GM12878 (cell line): ENCODE data around the gene PLK5. TPM values are rescaled to one million over a fixed set of nuclear protein-coding genes. Genes with fewer than 3 reads are reported as not detected.

Source experiments
- ATAC-seq: fragments of 200-7000 bp; cut with Tn5 transposase; 3 replicates; pipeline ENCODE4 v1.9.1; 2020; ENCODE audit warnings: mild to moderate bottlenecking, moderate library complexity
- BruUV-seq: library from RNA; stranded (reverse); fragments of 400-500 nt; replicated peaks from 2 replicates; lab custom pipeline; 2021; lab: Mats Ljungman, UMichigan
- CTCF ChIA-PET: fragments of 300-600 bp; sonication (Branson Sonifier 250); formaldehyde crosslinking; extraction: SDS; loops from one replicate; lab custom pipeline; 2021; ENCODE audit warnings: inconsistent platforms; lab: Yijun Ruan, JAX
- POLR2A ChIA-PET: fragments of 350-600 bp; formaldehyde crosslinking; extraction: SDS; loops from one replicate; lab custom pipeline; 2021; ENCODE audit warnings: inconsistent platforms; lab: Charles Lee
- RAD21 ChIA-PET: fragments of 300-600 bp; sonication (Branson Sonifier 250); formaldehyde crosslinking; loops from one replicate; lab custom pipeline; 2023; ENCODE audit warnings: antibody characterized with exemption; ENCODE audit not compliant: unreplicated experiment; lab: Charles Lee
- SMC1A ChIA-PET: fragments of 300-600 bp; sonication (Branson Sonifier 250); formaldehyde crosslinking; loops from one replicate; lab custom pipeline; 2023; ENCODE audit not compliant: unreplicated experiment, uncharacterized antibody; lab: Charles Lee
- DNase-seq: peaks from one replicate; pipeline ENCODE4 v3.0.0-alpha.2; 2011; ENCODE audit warnings: low read depth, low spot score
- FAIRE-seq: peaks from 3 replicates; lab custom pipeline; 2011; peaks lifted over from hg19 to GRCh38; lab: Jason Lieb, UNC
- H2AFZ ChIP-seq: 2 replicates; pipeline ENCODE4 v1.6.0; 2011; ENCODE audit warnings: low read depth, low read length, control low read depth; ENCODE audit not compliant: control insufficient read depth
- H3K27ac ChIP-seq: 2 replicates; pipeline ENCODE4 v1.5.1; 2011; ENCODE audit warnings: control low read depth; ENCODE audit not compliant: control insufficient read depth, insufficient read depth
- H3K27me3 ChIP-seq, 2 experiments: replicated peaks in 1 of 2; 2 replicates each; pipeline versions ENCODE4 v1.6.0 to v1.6.1; 2011; ENCODE audit warnings: low read length in 1 of 2; ENCODE audit not compliant: control insufficient read depth in 2 of 2, insufficient read depth in 2 of 2
- H3K36me3 ChIP-seq, 2 experiments: 2 replicates each; pipeline ENCODE4 v1.5.1; 2011; ENCODE audit warnings: low read length in 1 of 2; ENCODE audit not compliant: control insufficient read depth in 2 of 2, insufficient read depth in 2 of 2
- H3K4me1 ChIP-seq: 2 replicates; pipeline ENCODE4 v1.6.1; 2011; ENCODE audit warnings: mild to moderate bottlenecking, low read length, moderate library complexity, mixed read lengths; ENCODE audit not compliant: control insufficient read depth, insufficient read depth
- H3K4me2 ChIP-seq: 2 replicates; pipeline ENCODE4 v1.6.0; 2011; ENCODE audit warnings: control low read depth; ENCODE audit not compliant: control insufficient read depth, insufficient read depth
- H3K4me3 ChIP-seq: fragments of 200-600 bp; sonication (generic); 2 replicates; pipeline ENCODE4 v1.5.1; 2016
- H3K79me2 ChIP-seq: 2 replicates; pipeline ENCODE4 v1.6.0; 2011; ENCODE audit warnings: low read length; ENCODE audit not compliant: control insufficient read depth, insufficient read depth
- H3K9ac ChIP-seq: 2 replicates; pipeline ENCODE4 v1.8.0; 2011; ENCODE audit warnings: low read length, control low read depth, mixed read lengths; ENCODE audit not compliant: control insufficient read depth, insufficient read depth
- H3K9me3 ChIP-seq: replicated peaks from 3 replicates; pipeline ENCODE4 v1.5.1; 2011; ENCODE audit warnings: mild to moderate bottlenecking, low read length; ENCODE audit not compliant: control insufficient read depth, insufficient read depth
- H4K20me1 ChIP-seq: 2 replicates; pipeline ENCODE4 v1.6.0; 2011; ENCODE audit not compliant: control insufficient read depth, insufficient read depth
- CBX5 ChIP-seq: sonication (generic); IDR thresholded peaks from 2 replicates; pipeline ENCODE4 v1.6.1; 2016; ENCODE audit warnings: low read depth, moderate library complexity, mild to moderate bottlenecking, inconsistent platforms
- HCFC1 ChIP-seq: fragments of 150-350 bp; IDR thresholded peaks from 2 replicates; pipeline ENCODE4 v1.6.1; 2014; ENCODE audit warnings: low read length
- MYC ChIP-seq: IDR thresholded peaks from 2 replicates; pipeline ENCODE4 v1.6.1; 2011; ENCODE audit warnings: mild to moderate bottlenecking, low read length, moderate library complexity, inconsistent platforms; ENCODE audit not compliant: insufficient read depth, insufficient replicate concordance, insufficient read length, severe bottlenecking
- NFIC ChIP-seq: IDR thresholded peaks from 2 replicates; pipeline ENCODE4 v1.6.1; 2012; ENCODE audit warnings: low read depth, mild to moderate bottlenecking, inconsistent platforms, low read length, moderate library complexity
- POLR2A ChIP-seq: IDR thresholded peaks from 2 replicates; pipeline ENCODE4 v1.6.1; 2011; ENCODE audit warnings: low read depth, mild to moderate bottlenecking, low read length
- SIN3A ChIP-seq: IDR thresholded peaks from 2 replicates; pipeline ENCODE4 v1.6.1; 2012; ENCODE audit warnings: low read depth, low read length, improper control_type of control experiment
- SP1 ChIP-seq: IDR thresholded peaks from one replicate; pipeline ENCODE4 v1.6.1; 2011; ENCODE audit warnings: low read depth, low read length
- SPI1 ChIP-seq: IDR thresholded peaks from 2 replicates; pipeline ENCODE4 v1.6.1; 2011; ENCODE audit warnings: low read depth, mild to moderate bottlenecking, low read length, moderate library complexity, borderline replicate concordance; ENCODE audit not compliant: insufficient read depth
- TCF12 ChIP-seq: IDR thresholded peaks from 2 replicates; pipeline ENCODE4 v1.6.1; 2011; ENCODE audit warnings: low read depth, mild to moderate bottlenecking, low read length
- WGBS: methylation state at CpG from one replicate; pipeline ENCODE4 v1.1.6; 2016; ENCODE audit warnings: low lambda C conversion rate; ENCODE audit not compliant: insufficient replicate concordance, insufficient coverage; ENCODE audit errors: missing lambda C conversion rate; 5-methylcytosine and 5-hydroxymethylcytosine counted together
- in situ Hi-C: fragments of 300-500 bp; cut with MboI; formaldehyde crosslinking; loops from 9 replicates; pipeline ENCODE4 v1.14.3; 2018; ENCODE audit warnings: mixed read lengths
- intact Hi-C: fragments of 100-400 bp; cut with micrococcal nuclease; formaldehyde crosslinking; loops from one replicate; pipeline ENCODE4 v1.14.2; 2022; ENCODE audit not compliant: unreplicated experiment
- polyA plus RNA-seq, 11 experiments: library from polyadenylated mRNA; depleted of rRNA in 4 of 11; unstranded in 6 of 11; stranded (reverse) in 5 of 11; fragments of >200 nt; fragmentation: Nextera tagmentation in 4 of 11; fragmentation: Illumina TruSeq in 1 of 11; extraction: Ambion mirVana in 4 of 11; extraction: Trizol in 1 of 11; gene quantifications; 1 replicate in 1 of 11; 2 replicates in 10 of 11; pipeline versions ENCODE4 v1.2.1 to v1.2.3, GENCODE V29; 2011 to 2016; ENCODE audit warnings: inconsistent platforms in 2 of 11, missing spikeins in 2 of 11, low read depth in 1 of 11
- total RNA-seq, 4 experiments: library from RNA; depleted of rRNA in 3 of 4; stranded (reverse); fragments of >200 nt in 3 of 4; fragmentation: Illumina TruSeq in 1 of 4; extraction: Trizol in 1 of 4; gene quantifications; 2 replicates each; pipeline versions ENCODE4 v1.2.1 to v1.2.3, GENCODE V29; 2013 to 2021
- TF ChIP-seq, protein P1 (sequence below): fragments of 450-650 bp; IDR thresholded peaks from 2 replicates; pipeline ENCODE4 v1.6.1; 2017; ENCODE audit warnings: mild to moderate bottlenecking, low read depth, inconsistent platforms; ENCODE audit not compliant: poor library complexity, severe bottlenecking

The PLK5 gene
- total and polyA plus RNA-seq, 10 of the 15 experiments (the other 5 are each of a cell fraction or from before 2014, with no cell fraction given), result 0.13 TPM; not detected in 9

DNA sequence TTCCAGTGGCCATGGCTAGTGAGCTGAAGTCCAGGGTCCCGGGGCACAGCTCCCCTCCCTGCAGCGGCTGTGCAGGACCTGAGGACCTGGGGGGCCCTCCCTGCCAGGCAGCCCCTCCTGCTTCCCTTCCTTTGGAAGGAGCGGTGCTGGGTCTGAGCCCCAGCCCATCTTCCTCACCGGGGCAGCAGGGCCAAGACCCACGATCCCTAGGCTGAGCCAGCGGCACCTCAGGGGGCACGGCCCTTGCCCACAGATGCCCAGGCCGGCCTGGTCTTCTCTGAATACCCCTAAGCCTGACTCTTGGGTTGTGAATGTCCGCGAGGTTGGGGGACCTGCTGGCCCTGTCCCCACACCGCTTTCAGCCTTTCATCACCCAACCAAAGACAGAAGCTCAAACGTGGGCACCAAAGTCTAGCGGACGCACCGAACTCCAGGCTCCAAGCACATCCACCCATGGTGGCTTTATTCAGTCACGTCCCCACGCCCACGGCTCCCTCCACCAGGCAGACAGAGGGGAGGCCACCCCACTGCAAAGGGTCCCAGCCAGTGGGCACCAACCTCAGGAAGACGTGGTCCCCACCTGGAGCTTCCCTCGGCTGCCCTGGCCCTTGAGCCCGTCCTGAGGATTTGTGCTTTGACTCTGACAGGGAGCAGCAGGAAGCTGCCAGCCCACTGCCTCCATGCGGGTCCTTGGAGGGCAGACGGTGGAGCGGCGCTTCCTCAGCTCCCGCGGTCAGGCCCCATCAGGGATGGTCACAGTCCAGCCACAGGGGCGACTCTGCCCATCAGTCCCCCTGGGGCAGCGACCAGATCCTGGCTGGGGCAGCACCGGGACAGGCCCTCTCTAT, 52.6 kb downstream of the PLK5 start:
- TF ChIP-seq POLR2A (peak; percentile 31; the same call in 1 of the 2 replicates), MYC (no peak)
- ATAC-seq, result no peak
- no peak for FAIRE-seq
- Histone ChIP-seq H3K9ac (no peak overlapping the region), H3K27ac (no peak overlapping the region), H3K79me2 (no peaks in the 10 kb centered on the region), H2AFZ (no peak overlapping the region), H3K4me1 (no peaks in the 10 kb centered on the region), H3K27me3 (no peaks in the 10 kb centered on the region), H3K4me2 (no peak overlapping the region), H3K4me3 (no peak overlapping the region), H3K36me3 (peaks cover 0 to 10% of the 10 kb centered on the region in 2 experiments), H4K20me1 (no peaks in the 10 kb centered on the region), H3K9me3 (no peaks in the 10 kb centered on the region)
- ChIA-PET SMC1A (no interaction called here), POLR2A (no interaction called here), RAD21 (no interaction called here), CTCF (interaction anchor here (0.6 kb wide), 1 partner anchor 90 kb away, joined by 3 read pairs; no protein-coding TSS in a partner anchor)
- 85% methylated on average over 29 of the region's 30 CpGs for WGBS
- intact Hi-C loops, result no loop called here
- DNase-seq, result no peak
- BruUV-seq, result no TSS peak
- in situ Hi-C loops, result no loop called here

DNA sequence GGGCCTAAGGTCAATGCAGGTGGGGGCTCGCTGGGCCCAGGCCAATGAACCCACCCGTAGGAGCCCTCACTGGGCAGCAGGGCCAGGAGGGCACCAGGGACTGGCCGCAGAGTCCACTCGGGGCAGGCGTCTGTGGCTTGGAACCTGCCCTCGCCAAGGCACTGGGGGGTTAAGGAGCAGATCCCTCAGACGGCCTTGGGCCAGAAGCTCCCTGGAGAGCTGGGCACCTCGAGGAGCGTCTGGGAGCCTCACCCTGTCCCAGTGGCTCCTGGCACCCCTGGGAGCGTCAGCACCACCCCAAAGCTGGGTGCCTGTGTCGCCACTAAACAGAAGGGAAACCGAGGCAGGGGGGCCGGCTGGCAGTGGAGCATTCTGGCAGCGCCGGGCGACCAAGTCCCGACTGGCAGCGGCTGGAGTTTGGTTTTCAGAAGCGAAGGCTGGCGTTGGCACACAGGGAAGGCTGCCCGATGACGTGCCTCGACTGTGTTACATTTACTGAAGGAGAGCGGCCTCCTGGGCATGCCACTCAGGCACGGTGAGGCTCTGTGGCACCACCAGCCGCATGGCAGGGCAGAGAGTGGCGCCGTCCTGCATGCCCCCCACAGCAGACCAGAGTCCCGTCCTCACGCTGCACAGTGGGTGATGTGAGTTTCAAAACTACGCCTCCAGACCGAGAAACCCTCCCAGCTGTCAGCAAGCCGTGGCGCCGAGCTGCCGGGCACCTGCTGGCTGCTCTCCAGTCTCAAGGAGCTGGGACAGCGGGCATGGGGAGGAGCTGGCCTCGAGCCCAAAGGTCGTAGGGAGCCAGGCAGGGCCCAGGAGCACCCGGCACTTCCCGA, 53.4 kb downstream of the PLK5 start:
- RAD21 ChIA-PET, result no interaction called here
- SMC1A ChIA-PET, result no interaction called here
- Histone ChIP-seq H3K4me1 (no peaks in the 10 kb centered on the region), H3K4me3 (no peak overlapping the region), H3K9ac (no peak overlapping the region), H3K36me3 (peaks cover 4 to 11% of the 10 kb centered on the region in 2 experiments), H3K27me3 (no peaks in the 10 kb centered on the region), H3K9me3 (no peaks in the 10 kb centered on the region), H3K79me2 (no peaks in the 10 kb centered on the region), H3K4me2 (no peak overlapping the region), H4K20me1 (no peaks in the 10 kb centered on the region), H2AFZ (no peak overlapping the region), H3K27ac (no peak overlapping the region)
- CTCF ChIA-PET, result interaction anchor here (0.9 kb wide), 1 partner anchor 13 kb away, joined by 3 read pairs; no protein-coding TSS in a partner anchor
- POLR2A ChIA-PET, result no interaction called here
- intact Hi-C loops, result no loop called here
- DNase-seq, result no peak
- ATAC-seq, result no peak
- no peak for FAIRE-seq
- WGBS, result 91% methylated on average over 41 of the region's 41 CpGs
- no TSS peak for BruUV-seq
- in situ Hi-C loops, result no loop called here
- TF ChIP-seq NFIC (no peak), SP1 (no peak), SIN3A (no peak), HCFC1 (no peak), TCF12 (no peak), CBX5 (no peak), SPI1 (no peak)
- TF ChIP-seq, protein P1, sequence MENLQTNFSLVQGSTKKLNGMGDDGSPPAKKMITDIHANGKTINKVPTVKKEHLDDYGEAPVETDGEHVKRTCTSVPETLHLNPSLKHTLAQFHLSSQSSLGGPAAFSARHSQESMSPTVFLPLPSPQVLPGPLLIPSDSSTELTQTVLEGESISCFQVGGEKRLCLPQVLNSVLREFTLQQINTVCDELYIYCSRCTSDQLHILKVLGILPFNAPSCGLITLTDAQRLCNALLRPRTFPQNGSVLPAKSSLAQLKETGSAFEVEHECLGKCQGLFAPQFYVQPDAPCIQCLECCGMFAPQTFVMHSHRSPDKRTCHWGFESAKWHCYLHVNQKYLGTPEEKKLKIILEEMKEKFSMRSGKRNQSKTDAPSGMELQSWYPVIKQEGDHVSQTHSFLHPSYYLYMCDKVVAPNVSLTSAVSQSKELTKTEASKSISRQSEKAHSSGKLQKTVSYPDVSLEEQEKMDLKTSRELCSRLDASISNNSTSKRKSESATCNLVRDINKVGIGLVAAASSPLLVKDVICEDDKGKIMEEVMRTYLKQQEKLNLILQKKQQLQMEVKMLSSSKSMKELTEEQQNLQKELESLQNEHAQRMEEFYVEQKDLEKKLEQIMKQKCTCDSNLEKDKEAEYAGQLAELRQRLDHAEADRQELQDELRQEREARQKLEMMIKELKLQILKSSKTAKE, result no peak
